ENCODE measurements around the gene NTMT1.
A peak's percentile ranks its signal among the peaks of the same experiment; 100 is the strongest.

NTMT1 gene

GRCh38 chr9:129627556-129628440, 1.8 kb downstream of the NTMT1 start:
- no peak for TF ChIP-seq CTCF (conservative IDR thresholded peaks at IDR 0.05; ENCODE audit: low read depth, low read length)
- no peak for DNase-seq (ENCODE audit: low read depth)
- peak overlapping the region; percentile 90 for H3K4me3 ChIP-seq (ENCODE audit: low read length)

- no peak for TF ChIP-seq CTCF (conservative IDR thresholded peaks at IDR 0.05; ENCODE audit: low read depth, low read length)
- H3K4me3 ChIP-seq (ENCODE audit: low read length): no peak overlapping the region
- DNase-seq (ENCODE audit: low read depth): no peak
These were observed 2.7 kb downstream of the NTMT1 start for GRCh38 chr9:129628709-129629108.

- TF ChIP-seq CTCF (conservative IDR thresholded peaks at IDR 0.05; ENCODE audit: low read depth, low read length): no peak
- no peak overlapping the region for H3K4me3 ChIP-seq (ENCODE audit: low read length)
These were observed 3.4 kb downstream of the NTMT1 start for GRCh38 chr9:129629251-129629820.

GRCh38 chr9:129630967-129631673, 5.2 kb downstream of the NTMT1 start:
- no peak overlapping the region for H3K4me3 ChIP-seq (ENCODE audit: low read length)
- TF ChIP-seq CTCF (conservative IDR thresholded peaks at IDR 0.05; ENCODE audit: low read depth, low read length): no peak
- no peak for DNase-seq (ENCODE audit: low read depth)

More at GRCh38 chr9:129629251-129629820, 3.4 kb downstream of the NTMT1 start:
- no peak for DNase-seq (ENCODE audit: low read depth)

- TF ChIP-seq CTCF (conservative IDR thresholded peaks at IDR 0.05; ENCODE audit: low read depth, low read length): no peak
- DNase-seq (ENCODE audit: low read depth): no peak
- no peak overlapping the region for H3K4me3 ChIP-seq (ENCODE audit: low read length)
These were observed 5.7 kb downstream of the NTMT1 start for GRCh38 chr9:129631674-129632129.

GRCh38 chr9:129632460-129632859, 6.5 kb downstream of the NTMT1 start:
- H3K4me3 ChIP-seq (ENCODE audit: low read length): no peak overlapping the region
- DNase-seq (ENCODE audit: low read depth): no peak
- no peak for TF ChIP-seq CTCF (conservative IDR thresholded peaks at IDR 0.05; ENCODE audit: low read depth, low read length)
